IMR-90 (cell line): ENCODE results near the gene ZNF423. TPM values are rescaled to one million over a fixed set of nuclear protein-coding genes. Genes with fewer than 3 reads are reported as not detected.

ENCODE experiments used
- ATAC-seq: fragments of 200-7000 bp; cut with Tn5 transposase; 2 replicates; pipeline ENCODE4 v1.9.1; 2020; ENCODE audit warnings: low read depth, mild to moderate bottlenecking, moderate library complexity
- BruUV-seq: library from RNA; stranded (reverse); fragments of 400-500 nt; replicated peaks from 2 replicates; lab custom pipeline; 2021; lab: Mats Ljungman, UMichigan
- CTCF ChIA-PET: fragments of 300-600 bp; formaldehyde crosslinking; extraction: SDS; loops from one replicate; lab custom pipeline; 2021; ENCODE audit warnings: antibody characterized with exemption; lab: Yijun Ruan, JAX
- POLR2A ChIA-PET: fragments of 300-600 bp; sonication (Branson Sonifier 250); formaldehyde crosslinking; loops from one replicate; lab custom pipeline; 2022; ENCODE audit warnings: antibody characterized with exemption; ENCODE audit not compliant: unreplicated experiment; lab: Charles Lee
- DNase-seq: peaks from one replicate; pipeline ENCODE4 v3.0.0; 2013
- H2AFZ ChIP-seq: replicated peaks from 2 replicates; pipeline ENCODE3; 2013; ENCODE audit warnings: low read length, mild to moderate bottlenecking; ENCODE audit not compliant: poor library complexity
- H2AK5ac ChIP-seq: 2 replicates; pipeline ENCODE4 v1.6.1; 2013; ENCODE audit warnings: low read depth, low read length, inconsistent platforms
- H2AK9ac ChIP-seq: replicated peaks from 2 replicates; pipeline ENCODE3; 2013; ENCODE audit warnings: mild to moderate bottlenecking, low read depth, low read length, moderate library complexity; ENCODE audit not compliant: poor library complexity
- H2BK120ac ChIP-seq: 2 replicates; pipeline ENCODE4 v1.6.1; 2013; ENCODE audit warnings: low read depth, low read length, inconsistent platforms
- H2BK15ac ChIP-seq: 3 replicates; pipeline ENCODE4 v1.6.1; 2013; ENCODE audit warnings: low read depth, low read length, inconsistent platforms
- H2BK20ac ChIP-seq: 2 replicates; pipeline ENCODE4 v1.6.1; 2013; ENCODE audit warnings: low read depth, mild to moderate bottlenecking, inconsistent platforms, low read length, moderate library complexity
- H2BK5ac ChIP-seq: 2 replicates; pipeline ENCODE4 v1.6.1; 2013; ENCODE audit warnings: mild to moderate bottlenecking, low read depth, low read length, inconsistent platforms; ENCODE audit not compliant: poor library complexity, severe bottlenecking
- H3K14ac ChIP-seq: replicated peaks from 2 replicates; pipeline ENCODE4 v1.6.1; 2013; ENCODE audit warnings: low read depth, low read length, inconsistent platforms
- H3K18ac ChIP-seq: 2 replicates; pipeline ENCODE4 v1.6.1; 2013; ENCODE audit warnings: low read depth, low read length, control low read depth
- H3K23ac ChIP-seq: 2 replicates; pipeline ENCODE4 v1.6.1; 2013; ENCODE audit warnings: low read depth, low read length, inconsistent platforms
- H3K27ac ChIP-seq: 2 replicates; pipeline ENCODE4 v1.5.1; 2013; ENCODE audit warnings: mild to moderate bottlenecking, control low read depth, low read length; ENCODE audit not compliant: insufficient read depth
- H3K27me3 ChIP-seq: 2 replicates; pipeline ENCODE4 v1.6.1; 2013; ENCODE audit warnings: low read length; ENCODE audit not compliant: control insufficient read depth, insufficient read depth
- H3K36me3 ChIP-seq: 2 replicates; pipeline ENCODE4 v1.6.1; 2013; ENCODE audit warnings: low read length, mixed read lengths; ENCODE audit not compliant: control insufficient read depth, insufficient read depth
- H3K4ac ChIP-seq: 2 replicates; pipeline ENCODE4 v1.6.1; 2013; ENCODE audit warnings: low read depth, low read length, inconsistent platforms
- H3K4me1 ChIP-seq: 2 replicates; pipeline ENCODE4 v1.6.1; 2013; ENCODE audit warnings: low read length, mixed read lengths; ENCODE audit not compliant: control insufficient read depth, insufficient read depth
- H3K4me2 ChIP-seq: 2 replicates; pipeline ENCODE4 v1.6.1; 2013; ENCODE audit warnings: low read depth, mild to moderate bottlenecking, control low read depth, low read length, moderate library complexity
- H3K4me3 ChIP-seq: 2 replicates; pipeline ENCODE4 v1.5.1; 2013; ENCODE audit warnings: low read depth, mild to moderate bottlenecking, control low read depth, low read length, moderate library complexity; ENCODE audit not compliant: insufficient read depth
- H3K56ac ChIP-seq: 2 replicates; pipeline ENCODE4 v1.6.1; 2013; ENCODE audit warnings: low read length, inconsistent platforms; ENCODE audit not compliant: insufficient read depth; ENCODE audit errors: extremely low read depth
- H3K79me1 ChIP-seq, 2 experiments: 2 replicates each; pipeline ENCODE4 v1.6.1; 2013; ENCODE audit warnings: low read length in 2 of 2, inconsistent platforms in 1 of 2, low read depth in 1 of 2
- H3K9ac ChIP-seq: 2 replicates; pipeline ENCODE4 v1.6.1; 2013; ENCODE audit warnings: low read depth, low read length, control low read depth
- H3K9me1 ChIP-seq: 2 replicates; pipeline ENCODE4 v1.6.1; 2013; ENCODE audit warnings: low read length, inconsistent platforms; ENCODE audit not compliant: insufficient read depth
- H3K9me3 ChIP-seq: 2 replicates; pipeline ENCODE4 v1.6.1; 2013; ENCODE audit warnings: low read length; ENCODE audit not compliant: control insufficient read depth, insufficient read depth
- H4K20me1 ChIP-seq: 2 replicates; pipeline ENCODE4 v1.6.1; 2013; ENCODE audit warnings: low read length, inconsistent platforms; ENCODE audit not compliant: insufficient read depth
- H4K5ac ChIP-seq: 2 replicates; pipeline ENCODE4 v1.6.1; 2013; ENCODE audit warnings: mild to moderate bottlenecking, low read depth, low read length, control low read depth
- H4K8ac ChIP-seq, 2 experiments: 2 replicates each; pipeline ENCODE4 v1.6.1; 2013; ENCODE audit warnings: low read depth in 2 of 2, low read length in 2 of 2, control low read depth in 1 of 2, inconsistent platforms in 1 of 2
- H4K91ac ChIP-seq: 2 replicates; pipeline ENCODE4 v1.6.1; 2013; ENCODE audit warnings: low read depth, low read length, inconsistent platforms; ENCODE audit not compliant: insufficient read depth
- BHLHE40 ChIP-seq: fragments of 150-350 bp; IDR thresholded peaks from 2 replicates; pipeline ENCODE4 v1.6.1; 2016; ENCODE audit warnings: mild to moderate bottlenecking, low read depth, low read length
- CEBPB ChIP-seq: IDR thresholded peaks from 2 replicates; pipeline ENCODE4 v1.6.1; 2012; ENCODE audit warnings: low read depth, low read length, improper control_type of control experiment
- CHD1 ChIP-seq: IDR thresholded peaks from 2 replicates; pipeline ENCODE4 v1.6.1; 2012; ENCODE audit warnings: low read depth, low read length, improper control_type of control experiment
- FOS ChIP-seq: fragments of 150-350 bp; IDR thresholded peaks from 2 replicates; pipeline ENCODE4 v1.6.1; 2016; ENCODE audit warnings: low read depth, low read length
- MAFK ChIP-seq: IDR thresholded peaks from 2 replicates; pipeline ENCODE4 v1.6.1; 2012; ENCODE audit warnings: low read depth, low read length, improper control_type of control experiment
- MAZ ChIP-seq: IDR thresholded peaks from 2 replicates; pipeline ENCODE4 v1.6.1; 2012; ENCODE audit warnings: low read depth, mild to moderate bottlenecking, low read length, improper control_type of control experiment, moderate library complexity, borderline replicate concordance
- MXI1 ChIP-seq: IDR thresholded peaks from 2 replicates; pipeline ENCODE4 v1.6.1; 2012; ENCODE audit warnings: low read depth, mild to moderate bottlenecking, low read length, moderate library complexity, borderline replicate concordance
- NFE2L2 ChIP-seq: fragments of 150-350 bp; IDR thresholded peaks from 2 replicates; pipeline ENCODE4 v1.6.1; 2016; ENCODE audit warnings: low read depth, mild to moderate bottlenecking, low read length
- POLR2A ChIP-seq: IDR thresholded peaks from 2 replicates; pipeline ENCODE4 v1.6.1; 2012; ENCODE audit warnings: mild to moderate bottlenecking, low read depth, low read length
- RAD21 ChIP-seq: IDR thresholded peaks from 2 replicates; pipeline ENCODE4 v1.6.1; 2012; ENCODE audit warnings: low read length, improper control_type of control experiment
- RCOR1 ChIP-seq: IDR thresholded peaks from 2 replicates; pipeline ENCODE4 v1.6.1; 2012; ENCODE audit warnings: mild to moderate bottlenecking, low read length, improper control_type of control experiment; ENCODE audit not compliant: insufficient replicate concordance
- RFX5 ChIP-seq: IDR thresholded peaks from 2 replicates; pipeline ENCODE4 v1.8.0; 2012; ENCODE audit warnings: low read depth, mild to moderate bottlenecking, low read length, moderate library complexity
- SMC3 ChIP-seq: fragments of 150-350 bp; IDR thresholded peaks from 2 replicates; pipeline ENCODE4 v1.6.1; 2016; ENCODE audit warnings: low read depth, mild to moderate bottlenecking, antibody characterized with exemption, low read length, moderate library complexity
- USF2 ChIP-seq: fragments of 150-350 bp; IDR thresholded peaks from 2 replicates; pipeline ENCODE4 v1.6.1; 2017; ENCODE audit warnings: mild to moderate bottlenecking, antibody characterized with exemption, low read length, low read depth
- WGBS, 2 experiments: methylation state at CpG; one replicate each; pipeline versions ENCODE4 v1.1.5 to v1.1.7; 2013; ENCODE audit warnings: missing lambda C conversion rate in 2 of 2; ENCODE audit not compliant: insufficient read length in 1 of 2; ENCODE audit errors: extremely low coverage in 2 of 2; 5-methylcytosine and 5-hydroxymethylcytosine counted together
- dilution Hi-C: fragments of 300-500 bp; cut with HindIII; formaldehyde crosslinking; loops from one replicate; pipeline ENCODE4 v1.14.3; 2018; ENCODE audit warnings: low sequenced_read_pairs; ENCODE audit not compliant: unreplicated experiment
- in situ Hi-C: fragments of 300-500 bp; cut with MboI; formaldehyde crosslinking; loops from 3 replicates; pipeline ENCODE4 v1.14.3; 2019; ENCODE audit warnings: low sequenced_read_pairs, inconsistent platforms, mixed read lengths
- intact Hi-C: fragments of 100-400 bp; cut with micrococcal nuclease; formaldehyde crosslinking; loops from 2 replicates; pipeline ENCODE4 v1.10.0; 2022
- polyA plus RNA-seq, 3 experiments: library from polyadenylated mRNA; depleted of rRNA; stranded (reverse); fragments of >200 nt; gene quantifications; 2 replicates each; pipeline ENCODE4 v1.2.3, GENCODE V29; 2012; ENCODE audit warnings: low replicate concordance in 1 of 3
- total RNA-seq: library from RNA; depleted of rRNA; stranded (reverse); fragments of >200 nt; gene quantifications from 2 replicates; pipeline ENCODE4 v1.2.3, GENCODE V29; 2012
- TF ChIP-seq, protein P1 (sequence below): conservative IDR thresholded peaks from 2 replicates; pipeline ENCODE4 v1.5.1; 2012; ENCODE audit warnings: mild to moderate bottlenecking, low read depth, low read length, improper control_type of control experiment
- TF ChIP-seq, protein P2 (sequence below): fragments of 150-350 bp; IDR thresholded peaks from 2 replicates; pipeline ENCODE4 v1.6.1; 2016; ENCODE audit warnings: low read depth, mild to moderate bottlenecking, low read length, moderate library complexity, borderline replicate concordance

Gene ZNF423
- total and polyA plus RNA-seq, 2 of the 4 experiments (the other 2 are of a cell fraction), result under 0.01 to 0.10 TPM

DNA sequence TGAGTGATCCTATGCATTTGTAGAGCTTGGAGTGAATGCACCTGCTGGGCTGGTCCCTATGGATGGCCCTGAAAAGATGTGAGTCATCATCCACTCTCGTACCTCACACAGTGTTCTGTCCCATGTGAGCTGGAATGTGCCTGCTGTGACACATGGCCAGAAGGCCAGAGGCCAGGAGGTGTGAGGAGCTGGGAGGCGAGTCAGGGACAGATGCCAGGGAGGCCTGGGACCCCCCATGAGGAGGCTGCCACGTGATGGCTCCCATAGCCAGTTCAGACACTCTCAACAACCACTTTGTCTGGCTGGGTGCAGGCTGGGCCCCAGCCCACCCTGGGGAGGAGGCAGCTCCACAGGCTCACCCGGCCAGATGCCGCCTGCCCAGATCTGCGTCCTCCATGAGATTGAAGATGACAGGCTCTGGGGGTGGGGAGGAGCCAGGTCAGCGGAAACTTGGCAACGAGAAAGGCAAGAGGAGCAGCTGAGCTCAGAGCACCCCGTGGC, 313.5 kb downstream of the ZNF423 start:
- Histone ChIP-seq H3K9me3 (no peaks in the 10 kb centered on the region), H4K20me1 (no peaks in the 10 kb centered on the region), H4K91ac (no peak overlapping the region), H2BK5ac (no peak overlapping the region), H2AK5ac (no peak overlapping the region), H2AFZ (no peak overlapping the region), H2BK20ac (no peak overlapping the region), H2AK9ac (no peak overlapping the region), H3K4me2 (no peak overlapping the region), H3K9ac (no peak overlapping the region), H2BK15ac (no peak overlapping the region), H3K4ac (no peak overlapping the region), H3K27ac (no peak overlapping the region), H3K9me1 (no peaks in the 10 kb centered on the region), H4K5ac (no peak overlapping the region), H3K23ac (no peak overlapping the region), H3K4me1 (no peaks in the 10 kb centered on the region), H3K79me1 (no peaks in the 10 kb centered on the region), H4K8ac (no peak overlapping the region), H3K27me3 (no peaks in the 10 kb centered on the region; the same call in 1 of the 2 replicates), H3K36me3 (no peaks in the 10 kb centered on the region), H2BK120ac (no peak overlapping the region), H3K18ac (no peak overlapping the region), H3K4me3 (no peak overlapping the region), H3K14ac (no peak overlapping the region), H3K56ac (no peak overlapping the region)
- intact Hi-C loops (no loop called here), dilution Hi-C loops (no loop called here), in situ Hi-C loops (no loop called here)
- WGBS, 2 experiments, result no CpG with 5 or more reads among the region's 9 CpGs
- no TSS peak for BruUV-seq
- no peak for DNase-seq
- TF ChIP-seq, protein P1, sequence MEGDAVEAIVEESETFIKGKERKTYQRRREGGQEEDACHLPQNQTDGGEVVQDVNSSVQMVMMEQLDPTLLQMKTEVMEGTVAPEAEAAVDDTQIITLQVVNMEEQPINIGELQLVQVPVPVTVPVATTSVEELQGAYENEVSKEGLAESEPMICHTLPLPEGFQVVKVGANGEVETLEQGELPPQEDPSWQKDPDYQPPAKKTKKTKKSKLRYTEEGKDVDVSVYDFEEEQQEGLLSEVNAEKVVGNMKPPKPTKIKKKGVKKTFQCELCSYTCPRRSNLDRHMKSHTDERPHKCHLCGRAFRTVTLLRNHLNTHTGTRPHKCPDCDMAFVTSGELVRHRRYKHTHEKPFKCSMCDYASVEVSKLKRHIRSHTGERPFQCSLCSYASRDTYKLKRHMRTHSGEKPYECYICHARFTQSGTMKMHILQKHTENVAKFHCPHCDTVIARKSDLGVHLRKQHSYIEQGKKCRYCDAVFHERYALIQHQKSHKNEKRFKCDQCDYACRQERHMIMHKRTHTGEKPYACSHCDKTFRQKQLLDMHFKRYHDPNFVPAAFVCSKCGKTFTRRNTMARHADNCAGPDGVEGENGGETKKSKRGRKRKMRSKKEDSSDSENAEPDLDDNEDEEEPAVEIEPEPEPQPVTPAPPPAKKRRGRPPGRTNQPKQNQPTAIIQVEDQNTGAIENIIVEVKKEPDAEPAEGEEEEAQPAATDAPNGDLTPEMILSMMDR, result no peak
- TF ChIP-seq BHLHE40 (no peak), FOS (no peak), MAFK (no peak), NFE2L2 (no peak), RFX5 (no peak), RAD21 (no peak), USF2 (no peak), MAZ (no peak), CHD1 (no peak), RCOR1 (no peak), CEBPB (no peak), SMC3 (no peak), MXI1 (no peak), POLR2A (no peak)
- TF ChIP-seq, protein P2, sequence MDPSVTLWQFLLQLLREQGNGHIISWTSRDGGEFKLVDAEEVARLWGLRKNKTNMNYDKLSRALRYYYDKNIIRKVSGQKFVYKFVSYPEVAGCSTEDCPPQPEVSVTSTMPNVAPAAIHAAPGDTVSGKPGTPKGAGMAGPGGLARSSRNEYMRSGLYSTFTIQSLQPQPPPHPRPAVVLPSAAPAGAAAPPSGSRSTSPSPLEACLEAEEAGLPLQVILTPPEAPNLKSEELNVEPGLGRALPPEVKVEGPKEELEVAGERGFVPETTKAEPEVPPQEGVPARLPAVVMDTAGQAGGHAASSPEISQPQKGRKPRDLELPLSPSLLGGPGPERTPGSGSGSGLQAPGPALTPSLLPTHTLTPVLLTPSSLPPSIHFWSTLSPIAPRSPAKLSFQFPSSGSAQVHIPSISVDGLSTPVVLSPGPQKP, result no peak
- CTCF ChIA-PET, result no interaction called here
- no peak for ATAC-seq
- POLR2A ChIA-PET, result no interaction called here
